Thymus (tissue), 11 donors: ENCODE results near the gene ESR2. TPM values are rescaled to one million over a fixed set of nuclear protein-coding genes. Genes with fewer than 3 reads are reported as not detected.
"Not testable (repeated sequence)": the region's sequence is repeated elsewhere in the genome, so short reads cannot be mapped to it uniquely, and the experiment has no call there.

ENCODE experiments used
- DNase-seq, 9 donors: peaks; one replicate each; pipeline ENCODE4 v3.0.0-alpha.2; 2013; ENCODE audit warnings: low spot score in 9 of 9, low read depth in 6 of 9, missing footprints in 1 of 9
- H3K27ac ChIP-seq, 2 donors: one replicate each; pipeline ENCODE4 v1.5.1; 2013; ENCODE audit warnings: control low read depth in 1 of 2, low read depth in 1 of 2, low read length in 1 of 2, mild to moderate bottlenecking in 1 of 2, moderate library complexity in 1 of 2
- H3K27me3 ChIP-seq, 2 donors: one replicate each; pipeline ENCODE4 v1.5.1; 2013; ENCODE audit warnings: low read length in 1 of 2; ENCODE audit not compliant: control insufficient read depth in 2 of 2, insufficient read depth in 1 of 2
- H3K36me3 ChIP-seq, 2 donors: one replicate each; pipeline ENCODE4 v1.5.1; 2013; ENCODE audit warnings: low read length in 1 of 2, mild to moderate bottlenecking in 1 of 2, moderate library complexity in 1 of 2; ENCODE audit not compliant: control insufficient read depth in 2 of 2, insufficient read depth in 2 of 2
- H3K4me1 ChIP-seq, 2 donors: one replicate each; pipeline ENCODE4 v1.5.1; 2013; ENCODE audit warnings: low read length in 2 of 2; ENCODE audit not compliant: control insufficient read depth in 2 of 2, insufficient read depth in 2 of 2
- H3K4me3 ChIP-seq, 2 donors: one replicate each; pipeline ENCODE4 v1.5.1; 2013; ENCODE audit warnings: low read length in 2 of 2, control low read depth in 1 of 2, mild to moderate bottlenecking in 1 of 2
- H3K9me3 ChIP-seq, 2 donors: one replicate each; pipeline ENCODE4 v1.5.1; 2013; ENCODE audit warnings: low read length in 1 of 2, mild to moderate bottlenecking in 1 of 2; ENCODE audit not compliant: control insufficient read depth in 2 of 2, insufficient read depth in 1 of 2
- WGBS: extraction: QIAGEN DNeasy Blood & Tissue Kit; methylation state at CpG from one replicate; pipeline ENCODE4 v1.1.7; 2013; 5-methylcytosine and 5-hydroxymethylcytosine counted together
- polyA plus RNA-seq: library from polyadenylated mRNA; stranded (reverse); fragments of 200-250 nt; gene quantifications from one replicate; pipeline ENCODE4 v1.2.3, GENCODE V29; 2013
- total RNA-seq: library from RNA; stranded (reverse); fragments of 120-200 nt; gene quantifications from one replicate; pipeline ENCODE4 v1.2.4, GENCODE V29; 2013
- donor health status: healthy.

Gene ESR2
- total and polyA plus RNA-seq, 2 donors: 0.52 to 2.3 TPM

GRCh38 chr14:64187331-64187730 lies 106.8 kb downstream of the ESR2 start:
- Histone ChIP-seq H3K36me3 (peaks cover 10 to 23% of the 10 kb centered on the region in 2 donors), H3K4me3 (no peak overlapping the region), H3K27me3 (no peaks in the 10 kb centered on the region), H3K4me1 (no peaks in the 10 kb centered on the region), H3K9me3 (no peaks in the 10 kb centered on the region), H3K27ac (no peak overlapping the region)
- DNase-seq: no peak
- WGBS: 93% methylated on average over 3 of the region's 3 CpGs

- WGBS: 95% methylated on average over 12 of the region's 12 CpGs
- H3K4me3 ChIP-seq: no peak overlapping the region
- no peaks in the 10 kb centered on the region for H3K9me3 ChIP-seq
- no peaks in the 10 kb centered on the region for H3K27me3 ChIP-seq
- H3K36me3 ChIP-seq: peaks cover 10 to 23% of the 10 kb centered on the region in 2 donors
- H3K4me1 ChIP-seq: no peaks in the 10 kb centered on the region
- no peak for DNase-seq
- no peak overlapping the region for H3K27ac ChIP-seq
These were observed 107.7 kb downstream of the ESR2 start for GRCh38 chr14:64186231-64187129.

- Histone ChIP-seq H3K27me3 (no peaks in the 10 kb centered on the region), H3K27ac (no peak overlapping the region), H3K36me3 (peaks cover 7 to 22% of the 10 kb centered on the region in 2 donors), H3K9me3 (no peaks in the 10 kb centered on the region), H3K4me3 (no peak overlapping the region), H3K4me1 (no peaks in the 10 kb centered on the region)
- WGBS: 95% methylated on average over 1 of the region's 1 CpG
- no peak for DNase-seq
These were observed 109.0 kb downstream of the ESR2 start for GRCh38 chr14:64185184-64185583.

- H3K27me3 ChIP-seq: no peaks in the 10 kb centered on the region
- no peak for DNase-seq
- no peak overlapping the region for H3K4me3 ChIP-seq
- H3K9me3 ChIP-seq: no peaks in the 10 kb centered on the region
- H3K27ac ChIP-seq: no peak overlapping the region
- WGBS: 97% methylated on average over 7 of the region's 7 CpGs
- H3K36me3 ChIP-seq: peaks cover 7 to 14% of the 10 kb centered on the region in 2 donors
- no peaks in the 10 kb centered on the region for H3K4me1 ChIP-seq
These were observed 110.0 kb downstream of the ESR2 start for GRCh38 chr14:64184103-64184729.

- H3K27ac ChIP-seq, H3K27me3 ChIP-seq, H3K4me3 ChIP-seq, H3K9me3 ChIP-seq, H3K4me1 ChIP-seq, DNase-seq: not testable (repeated sequence)
- 99% methylated on average over 40 of the region's 40 CpGs for WGBS
- peaks cover 7 to 16% of the 10 kb centered on the region in 2 donors for H3K36me3 ChIP-seq
These were observed 111.3 kb downstream of the ESR2 start for GRCh38 chr14:64182908-64183307.

- H3K27ac ChIP-seq: no peak overlapping the region
- no peak for DNase-seq
- H3K36me3 ChIP-seq: peaks cover 3 to 14% of the 10 kb centered on the region in 2 donors
- no peaks in the 10 kb centered on the region for H3K27me3 ChIP-seq
- no peaks in the 10 kb centered on the region for H3K9me3 ChIP-seq
- WGBS: 99% methylated on average over 3 of the region's 3 CpGs
- H3K4me3 ChIP-seq: no peak overlapping the region
- no peaks in the 10 kb centered on the region for H3K4me1 ChIP-seq
These were observed 115.4 kb downstream of the ESR2 start for GRCh38 chr14:64178814-64179213.

GRCh38 chr14:64176330-64176729 lies 117.8 kb downstream of the ESR2 start:
- H3K36me3 ChIP-seq: peaks cover 3 to 19% of the 10 kb centered on the region in 2 donors
- H3K4me3 ChIP-seq: no peak overlapping the region
- no peaks in the 10 kb centered on the region for H3K9me3 ChIP-seq
- no peak overlapping the region for H3K27ac ChIP-seq
- no peak for DNase-seq
- 98% methylated on average over 2 of the region's 2 CpGs for WGBS
- no peaks in the 10 kb centered on the region for H3K27me3 ChIP-seq
- no peaks in the 10 kb centered on the region for H3K4me1 ChIP-seq

GRCh38 chr14:64174922-64175782 lies 119.0 kb downstream of the ESR2 start:
- no peaks in the 10 kb centered on the region for H3K27me3 ChIP-seq
- no peak for DNase-seq
- no peak overlapping the region for H3K27ac ChIP-seq
- peaks cover 6 to 22% of the 10 kb centered on the region in 2 donors for H3K36me3 ChIP-seq
- WGBS: 100% methylated on average over 2 of the region's 2 CpGs
- no peaks in the 10 kb centered on the region for H3K4me1 ChIP-seq
- H3K4me3 ChIP-seq: no peak overlapping the region
- no peaks in the 10 kb centered on the region for H3K9me3 ChIP-seq
